NCI-H1048 (cell line): ENCODE results near the gene ANKRD11.

Experiments used
- DNase-seq: peaks from one replicate; lab custom pipeline; 2025; lab: John Stamatoyannopoulos, UW

ANKRD11 gene

GRCh38 chr16:89506791-89507191, 16.4 kb upstream of the ANKRD11 start:
- no peak for DNase-seq

- DNase-seq, result no peak
These were observed 15.7 kb upstream of the ANKRD11 start for GRCh38 chr16:89506113-89506504.

- no peak for DNase-seq
These were observed 15.1 kb upstream of the ANKRD11 start for GRCh38 chr16:89505204-89506112.

GRCh38 chr16:89504091-89504490, 13.7 kb upstream of the ANKRD11 start:
- DNase-seq, result no peak

- no peak for DNase-seq
These were observed 11.9 kb upstream of the ANKRD11 start for GRCh38 chr16:89502081-89502843.

- no peak for DNase-seq
These were observed 9.4 kb upstream of the ANKRD11 start for GRCh38 chr16:89499767-89500166.

GRCh38 chr16:89498839-89499238, 8.5 kb upstream of the ANKRD11 start:
- DNase-seq, result no peak

- no peak for DNase-seq
These were observed 4.8 kb upstream of the ANKRD11 start for GRCh38 chr16:89495121-89495520.

GRCh38 chr16:89493776-89494175, 3.4 kb upstream of the ANKRD11 start:
- DNase-seq, result no peak

- DNase-seq, result no peak
These were observed 1.8 kb upstream of the ANKRD11 start for GRCh38 chr16:89491974-89492687.

- DNase-seq, result no peak
These were observed 993 bp upstream of the ANKRD11 start for GRCh38 chr16:89491238-89491869.

GRCh38 chr16:89489898-89490438, 393 bp downstream of the ANKRD11 start:
- DNase-seq, result no peak

- DNase-seq, result peak; percentile 13
These were observed 1.1 kb downstream of the ANKRD11 start for GRCh38 chr16:89489040-89489897.

GRCh38 chr16:89485701-89486246, 4.6 kb downstream of the ANKRD11 start:
- no peak for DNase-seq

- DNase-seq, result no peak
These were observed 5.3 kb downstream of the ANKRD11 start for GRCh38 chr16:89484923-89485679.

- DNase-seq, result no peak
These were observed 6.3 kb downstream of the ANKRD11 start for GRCh38 chr16:89484041-89484501.

GRCh38 chr16:89482817-89483205, 7.5 kb downstream of the ANKRD11 start:
- no peak for DNase-seq

GRCh38 chr16:89482150-89482816, 8.1 kb downstream of the ANKRD11 start:
- no peak for DNase-seq

GRCh38 chr16:89481356-89481955, 8.9 kb downstream of the ANKRD11 start:
- DNase-seq, result no peak
